ENCODE data around the gene EIF6.

Gene EIF6

GRCh38 chr20:35284267-35284991 lies at the start of gene EIF6:
EIF6 (minus strand) TSS chr20:35284772; CDS start chr20:35284487, 285 bp downstream.
- peak within 1 kb of the TSS; percentile 96 for H3K4me3 ChIP-seq (replicated peaks; ENCODE audit: low read depth, low read length)
- no peaks in the 10 kb centered on the region for H3K27me3 ChIP-seq (replicated peaks; ENCODE audit: control insufficient read depth, insufficient read depth, low read length)
- peaks cover 8% of the 10 kb centered on the region for H3K36me3 ChIP-seq (ENCODE audit: control insufficient read depth, insufficient read depth, low read length)
- DNase-seq (ENCODE audit: extremely low read depth, insufficient read length): peak; percentile 84
- TF ChIP-seq CTCF (IDR thresholded peaks at IDR 0.05; ENCODE audit: insufficient read depth, low read length, poor library complexity, severe bottlenecking): no peak

GRCh38 chr20:35333606-35334005 lies 49.0 kb upstream of the EIF6 start:
- TF ChIP-seq CTCF (IDR thresholded peaks at IDR 0.05; ENCODE audit: insufficient read depth, low read length, poor library complexity, severe bottlenecking): no peak
- H3K27me3 ChIP-seq (replicated peaks; ENCODE audit: control insufficient read depth, insufficient read depth, low read length): no peaks in the 10 kb centered on the region
- H3K4me3 ChIP-seq (replicated peaks; ENCODE audit: low read depth, low read length): no peak overlapping the region
- DNase-seq (ENCODE audit: extremely low read depth, insufficient read length): no peak
- peaks cover 1% of the 10 kb centered on the region; the same call in 1 of the 2 replicates for H3K36me3 ChIP-seq (ENCODE audit: control insufficient read depth, insufficient read depth, low read length)

GRCh38 chr20:35332540-35333200 lies 48.1 kb upstream of the EIF6 start:
- TF ChIP-seq CTCF (IDR thresholded peaks at IDR 0.05; ENCODE audit: insufficient read depth, low read length, poor library complexity, severe bottlenecking): no peak
- H3K27me3 ChIP-seq (replicated peaks; ENCODE audit: control insufficient read depth, insufficient read depth, low read length): no peaks in the 10 kb centered on the region
- no peak overlapping the region for H3K4me3 ChIP-seq (replicated peaks; ENCODE audit: low read depth, low read length)
- peaks cover 1% of the 10 kb centered on the region; the same call in 1 of the 2 replicates for H3K36me3 ChIP-seq (ENCODE audit: control insufficient read depth, insufficient read depth, low read length)
- no peak for DNase-seq (ENCODE audit: extremely low read depth, insufficient read length)

GRCh38 chr20:35329435-35330139 lies 45.0 kb upstream of the EIF6 start:
- H3K36me3 ChIP-seq (ENCODE audit: control insufficient read depth, insufficient read depth, low read length): peaks cover 1% of the 10 kb centered on the region
- H3K4me3 ChIP-seq (replicated peaks; ENCODE audit: low read depth, low read length): no peak overlapping the region
- H3K27me3 ChIP-seq (replicated peaks; ENCODE audit: control insufficient read depth, insufficient read depth, low read length): no peaks in the 10 kb centered on the region
- TF ChIP-seq CTCF (IDR thresholded peaks at IDR 0.05; ENCODE audit: insufficient read depth, low read length, poor library complexity, severe bottlenecking): peak; percentile 87
- no peak for DNase-seq (ENCODE audit: extremely low read depth, insufficient read length)

GRCh38 chr20:35328689-35329088 lies 44.1 kb upstream of the EIF6 start:
- Histone ChIP-seq H3K4me3 (replicated peaks; ENCODE audit: low read depth, low read length) (no peak overlapping the region), H3K36me3 (ENCODE audit: control insufficient read depth, insufficient read depth, low read length) (peaks cover 1% of the 10 kb centered on the region), H3K27me3 (replicated peaks; ENCODE audit: control insufficient read depth, insufficient read depth, low read length) (no peaks in the 10 kb centered on the region)
- no peak for TF ChIP-seq CTCF (IDR thresholded peaks at IDR 0.05; ENCODE audit: insufficient read depth, low read length, poor library complexity, severe bottlenecking)
- no peak for DNase-seq (ENCODE audit: extremely low read depth, insufficient read length)
